NCI-H2196 (cell line): ENCODE measurements around the gene BPIFA3.

Experiments used
- DNase-seq: peaks from one replicate; lab custom pipeline; 2025; ENCODE audit not compliant: unreplicated experiment; lab: John Stamatoyannopoulos, UW

Gene BPIFA3

GRCh38 chr20:33211817-33212424 lies 5.2 kb upstream of the BPIFA3 start:
- peak; percentile 83 for DNase-seq

- no peak for DNase-seq
These were observed 7.2 kb downstream of the BPIFA3 start for GRCh38 chr20:33224399-33224798.

DNA sequence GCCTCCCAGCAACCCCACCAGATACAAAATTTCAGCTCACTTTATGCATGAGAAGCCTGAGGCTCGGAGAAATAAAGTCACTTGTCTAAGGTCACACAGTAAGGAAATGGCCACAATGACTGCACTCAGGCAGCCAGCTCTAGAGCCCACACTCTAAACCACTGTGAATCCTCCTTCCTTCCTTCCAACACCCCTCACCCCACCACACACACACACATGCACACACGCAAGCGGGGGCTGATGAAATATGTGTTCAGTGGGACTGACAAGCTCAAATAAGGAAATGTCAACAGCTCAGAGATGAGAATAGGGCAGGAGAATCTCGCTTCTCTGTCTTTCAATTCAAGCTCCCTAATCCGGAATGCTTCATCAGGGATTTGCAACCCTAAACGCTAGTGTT lies 12.7 kb downstream of the BPIFA3 start:
- DNase-seq = no peak

- no peak for DNase-seq
These were observed 14.1 kb downstream of the BPIFA3 start for GRCh38 chr20:33231237-33231636.

DNA sequence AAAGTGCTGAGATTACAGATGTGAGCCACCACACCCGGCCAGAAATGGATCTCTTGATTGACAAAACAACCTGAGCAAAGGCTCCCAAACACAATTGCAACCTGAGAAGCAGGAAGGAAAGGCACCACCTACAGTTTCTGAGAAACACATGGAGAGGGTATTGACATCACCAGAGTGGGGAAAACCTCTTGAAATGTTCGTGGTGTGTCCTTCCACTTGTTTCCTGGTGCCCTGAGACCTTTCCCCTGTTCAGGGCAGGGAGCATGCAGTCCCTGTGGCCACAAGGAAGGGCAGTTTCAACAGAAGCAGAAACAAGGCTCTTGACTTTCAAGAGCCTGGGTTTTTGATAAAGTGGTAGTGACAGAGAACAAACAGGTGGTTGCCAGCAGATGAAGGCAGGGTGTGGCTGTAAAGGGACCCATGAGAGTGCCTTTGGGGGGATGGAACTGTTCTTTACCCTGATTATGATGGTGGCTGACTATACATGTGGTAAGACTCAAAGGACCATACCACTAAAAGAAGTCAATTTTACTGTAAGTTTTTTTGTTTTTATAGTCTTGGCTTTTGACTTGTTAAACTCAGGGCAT lies 15.4 kb downstream of the BPIFA3 start:
- peak; percentile 37 for DNase-seq

GRCh38 chr20:33233129-33233774 lies 16.1 kb downstream of the BPIFA3 start:
- DNase-seq = no peak

- no peak for DNase-seq
These were observed 16.9 kb downstream of the BPIFA3 start for GRCh38 chr20:33234050-33234449.

GRCh38 chr20:33235696-33236095 lies 18.5 kb downstream of the BPIFA3 start, which contains the start of gene BPIFA1:
TSS of gene BPIFA1 (plus strand) at chr20:33235996. CDS start at chr20:33237712, 1,716 bp downstream.
- no peak for DNase-seq

DNA sequence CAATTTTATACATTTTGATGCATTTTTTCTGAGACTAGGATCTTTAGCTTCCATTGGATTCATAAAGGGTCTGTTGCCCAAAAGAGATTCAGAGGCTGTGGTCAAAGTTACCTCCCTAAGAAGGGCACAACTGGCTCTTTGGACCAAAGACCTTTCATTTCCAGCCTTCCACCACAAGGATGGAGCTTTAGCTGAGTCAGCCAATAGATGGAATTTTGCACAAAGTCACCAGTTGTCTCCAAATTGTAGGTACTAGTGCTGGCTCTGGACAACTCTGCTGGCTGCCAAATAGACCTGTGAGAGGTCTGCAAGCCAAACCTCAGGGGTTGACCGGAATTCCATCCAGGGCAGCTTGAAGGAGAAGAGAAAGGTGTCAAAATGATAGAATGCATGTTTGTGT lies 19.2 kb downstream of the BPIFA3 start:
- DNase-seq = no peak

- DNase-seq = no peak
These were observed 20.8 kb downstream of the BPIFA3 start for GRCh38 chr20:33237989-33238388.

- DNase-seq = no peak
These were observed 22.3 kb downstream of the BPIFA3 start for GRCh38 chr20:33239418-33239817.

DNA sequence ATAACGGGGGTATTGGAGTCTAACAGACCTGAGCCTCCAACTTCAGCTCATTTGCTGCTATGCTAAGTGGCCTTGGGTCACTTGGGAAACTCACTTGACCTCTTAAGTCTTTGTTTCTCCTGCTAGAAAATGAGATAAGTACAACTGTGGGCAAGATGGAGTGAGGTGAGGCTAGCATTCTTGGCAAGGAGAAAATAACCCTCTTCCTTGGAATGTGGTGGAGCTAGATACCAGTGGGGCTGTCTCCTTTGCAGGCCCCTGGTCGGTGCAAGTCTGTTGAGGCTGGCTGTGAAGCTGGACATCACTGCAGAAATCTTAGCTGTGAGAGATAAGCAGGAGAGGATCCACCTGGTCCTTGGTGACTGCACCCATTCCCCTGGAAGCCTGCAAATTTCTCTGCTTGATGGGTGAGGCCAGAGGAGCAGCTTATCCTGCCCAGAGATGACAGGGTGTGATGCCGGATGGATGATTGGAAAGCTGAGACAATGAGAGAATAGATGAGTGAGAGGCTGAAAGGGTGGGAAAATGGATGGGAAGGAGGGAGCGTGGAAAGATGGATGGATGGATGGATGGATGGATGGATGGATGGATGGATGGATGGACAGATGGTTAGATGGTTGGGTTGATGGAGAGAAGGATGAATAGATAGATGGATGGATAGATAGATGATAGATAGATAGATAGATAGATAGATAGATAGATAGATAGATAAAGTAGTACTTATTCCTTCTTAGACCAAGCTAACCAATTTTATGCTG lies 23.0 kb downstream of the BPIFA3 start:
- no peak for DNase-seq

GRCh38 chr20:33240923-33241322 lies 23.8 kb downstream of the BPIFA3 start:
- DNase-seq = no peak

DNA sequence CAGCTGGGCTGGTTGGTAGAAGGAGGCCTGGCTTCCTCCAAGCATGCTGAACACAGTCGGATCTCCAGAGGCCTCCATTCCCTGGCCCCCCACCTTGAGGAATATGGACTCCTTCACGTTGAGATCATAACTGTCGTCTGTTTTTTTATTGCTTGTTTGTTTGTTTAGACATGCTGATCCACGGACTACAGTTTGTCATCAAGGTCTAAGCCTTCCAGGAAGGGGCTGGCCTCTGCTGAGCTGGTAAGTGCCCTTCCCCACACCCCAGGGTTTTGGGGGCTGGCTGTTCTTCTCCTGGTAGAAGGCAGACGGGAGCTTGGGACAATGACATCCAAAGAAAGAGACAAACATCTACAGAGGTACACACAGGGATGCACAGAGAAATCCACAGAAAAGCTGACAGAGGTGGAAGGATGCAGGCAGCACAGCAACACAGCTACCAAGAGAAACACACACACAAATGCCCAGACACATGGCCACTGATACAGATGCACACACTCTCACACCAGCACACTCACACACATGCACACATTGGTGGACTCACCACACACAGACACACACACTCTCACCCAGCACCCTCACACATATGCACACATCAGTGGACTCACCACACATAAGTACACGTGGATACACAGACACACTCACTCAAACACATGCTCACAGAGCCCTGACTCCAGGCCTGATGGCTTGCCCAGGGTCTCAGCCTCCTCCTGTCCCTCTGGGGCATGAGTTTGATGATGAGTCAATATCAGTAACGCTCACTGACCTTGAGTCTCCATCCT lies 25.4 kb downstream of the BPIFA3 start:
- DNase-seq = no peak

GRCh38 chr20:33246077-33246476 lies 28.9 kb downstream of the BPIFA3 start:
- no peak for DNase-seq

DNA sequence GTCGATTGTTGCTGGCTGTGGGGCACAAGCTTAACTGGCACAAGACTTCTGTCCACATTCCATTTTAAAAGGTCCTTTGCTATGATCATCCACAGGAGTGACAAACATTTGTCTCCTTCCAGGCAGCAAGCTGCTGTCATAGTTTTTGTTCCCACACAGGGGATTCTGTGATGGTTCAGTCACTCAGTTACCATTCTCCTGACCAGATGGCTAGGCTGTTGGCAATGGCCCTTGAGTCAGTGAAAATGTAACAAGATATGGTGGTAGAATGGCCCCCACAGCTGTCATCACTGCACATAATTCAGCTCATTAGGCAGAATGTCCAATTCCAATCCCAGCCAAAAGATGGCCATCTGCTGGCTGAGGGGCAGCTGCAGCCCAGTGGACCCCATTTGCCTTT lies 32.3 kb downstream of the BPIFA3 start:
- no peak for DNase-seq

GRCh38 chr20:33250666-33251065 lies 33.5 kb downstream of the BPIFA3 start:
- no peak for DNase-seq

- peak; percentile 81 for DNase-seq
These were observed 34.3 kb downstream of the BPIFA3 start for GRCh38 chr20:33251496-33251895.

- no peak for DNase-seq
These were observed 35.3 kb downstream of the BPIFA3 start for GRCh38 chr20:33252460-33252859.

DNA sequence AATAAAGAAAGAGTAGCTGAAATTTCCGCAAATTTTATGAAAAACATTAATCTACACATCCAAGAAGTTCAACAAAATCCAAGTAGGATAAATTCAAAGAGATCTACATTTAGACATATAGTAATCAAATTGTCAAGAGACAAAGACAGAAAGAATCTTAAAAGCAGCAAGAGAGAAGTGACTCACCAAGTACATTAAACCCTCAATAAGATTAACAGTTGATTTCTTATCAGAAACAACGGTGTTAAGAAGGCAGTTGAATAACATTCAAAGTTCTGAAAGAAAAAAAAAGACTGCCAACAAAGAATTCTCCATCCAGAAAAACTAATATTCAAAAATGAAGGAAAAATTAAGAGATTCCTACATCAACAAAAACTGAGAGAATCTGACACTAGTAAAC lies 37.9 kb downstream of the BPIFA3 start:
- no peak for DNase-seq

- no peak for DNase-seq
These were observed 40.1 kb downstream of the BPIFA3 start for GRCh38 chr20:33257237-33257636.
